Astrocyte (in vitro differentiated cells and primary cell): ENCODE results near the gene GSTM2. TPM values are rescaled to one million over a fixed set of nuclear protein-coding genes. Genes with fewer than 3 reads are reported as not detected.
"Not testable (repeated sequence)": the region's sequence is repeated elsewhere in the genome, so short reads cannot be mapped to it uniquely, and the experiment has no call there.

Source experiments
- DNase-seq: peaks from one replicate; pipeline ENCODE4 v3.0.0-alpha.2; 2010; ENCODE audit warnings: low read depth
- FAIRE-seq: peaks from 2 replicates; lab custom pipeline; 2011; peaks lifted over from hg19 to GRCh38; lab: Jason Lieb, UNC
- H2AFZ ChIP-seq: 2 replicates; pipeline ENCODE4 v1.6.0; 2012; ENCODE audit warnings: low read depth, low read length, inconsistent platforms
- H3K27ac ChIP-seq: 2 replicates; pipeline ENCODE4 v1.5.1; 2011; ENCODE audit warnings: low read depth, low read length, inconsistent platforms
- H3K27me3 ChIP-seq: 2 replicates; pipeline ENCODE4 v1.6.0; 2011; ENCODE audit warnings: low read length, inconsistent platforms; ENCODE audit not compliant: insufficient read depth
- H3K36me3 ChIP-seq: 2 replicates; pipeline ENCODE4 v1.5.1; 2011; ENCODE audit warnings: low read length, inconsistent platforms; ENCODE audit not compliant: insufficient read depth
- H3K4me1 ChIP-seq: 2 replicates; pipeline ENCODE4 v1.5.1; 2011; ENCODE audit warnings: low read length, inconsistent platforms; ENCODE audit not compliant: insufficient read depth
- H3K4me2 ChIP-seq: 2 replicates; pipeline ENCODE4 v1.6.0; 2012; ENCODE audit warnings: low read length, inconsistent platforms
- H3K4me3 ChIP-seq: 2 replicates; pipeline ENCODE4 v1.5.1; 2011; ENCODE audit warnings: low read depth, mild to moderate bottlenecking, low read length, inconsistent platforms; ENCODE audit not compliant: insufficient read depth
- H3K79me2 ChIP-seq: 2 replicates; pipeline ENCODE4 v1.6.0; 2012; ENCODE audit warnings: mild to moderate bottlenecking, low read length, inconsistent platforms; ENCODE audit not compliant: insufficient read depth
- H3K9ac ChIP-seq: 2 replicates; pipeline ENCODE4 v1.6.0; 2012; ENCODE audit warnings: mild to moderate bottlenecking, low read length, inconsistent platforms
- H3K9me3 ChIP-seq: 2 replicates; pipeline ENCODE4 v1.5.1; 2012; ENCODE audit warnings: low read depth, mild to moderate bottlenecking, low read length, inconsistent platforms; ENCODE audit not compliant: insufficient read depth
- H4K20me1 ChIP-seq: 2 replicates; pipeline ENCODE4 v1.6.0; 2012; ENCODE audit warnings: low read length, inconsistent platforms; ENCODE audit not compliant: insufficient read depth
- H3K27ac Mint-ChIP-seq: one replicate; pipeline ENCODE4 v1.8.0; 2021; ENCODE audit warnings: mild to moderate bottlenecking, mixed read lengths; ENCODE audit not compliant: unreplicated experiment
- H3K27me3 Mint-ChIP-seq: one replicate; pipeline ENCODE4 v1.8.0; 2021; ENCODE audit warnings: low read depth, mixed read lengths; ENCODE audit not compliant: unreplicated experiment
- H3K36me3 Mint-ChIP-seq: one replicate; pipeline ENCODE4 v1.8.0; 2021; ENCODE audit warnings: low read depth, mixed read lengths; ENCODE audit not compliant: unreplicated experiment
- H3K4me1 Mint-ChIP-seq: one replicate; pipeline ENCODE4 v1.8.0; 2021; ENCODE audit warnings: low read depth, mixed read lengths; ENCODE audit not compliant: unreplicated experiment
- H3K4me3 Mint-ChIP-seq: one replicate; pipeline ENCODE4 v1.8.0; 2021; ENCODE audit warnings: mild to moderate bottlenecking, moderate library complexity, mixed read lengths; ENCODE audit not compliant: unreplicated experiment
- H3K9me3 Mint-ChIP-seq: one replicate; pipeline ENCODE4 v1.8.0; 2021; ENCODE audit warnings: mild to moderate bottlenecking, mixed read lengths; ENCODE audit not compliant: unreplicated experiment
- EZH2 ChIP-seq: IDR thresholded peaks from 2 replicates; pipeline ENCODE4 v1.6.1; 2012; ENCODE audit warnings: mild to moderate bottlenecking, low read length, inconsistent platforms; ENCODE audit not compliant: insufficient read depth
- total RNA-seq: library from RNA; stranded (reverse); gene quantifications from 2 replicates; pipeline ENCODE4 v1.2.1, GENCODE V29; 2021
- TF ChIP-seq, protein P1 (sequence below): IDR thresholded peaks from 2 replicates; pipeline ENCODE4 v1.5.1; 2011; ENCODE audit warnings: low read depth, mild to moderate bottlenecking, inconsistent platforms, low read length, moderate library complexity; ENCODE audit not compliant: insufficient read depth

The GSTM2 gene
- total RNA-seq, 1 donor from 2014 or later: 13.4 TPM

DNA sequence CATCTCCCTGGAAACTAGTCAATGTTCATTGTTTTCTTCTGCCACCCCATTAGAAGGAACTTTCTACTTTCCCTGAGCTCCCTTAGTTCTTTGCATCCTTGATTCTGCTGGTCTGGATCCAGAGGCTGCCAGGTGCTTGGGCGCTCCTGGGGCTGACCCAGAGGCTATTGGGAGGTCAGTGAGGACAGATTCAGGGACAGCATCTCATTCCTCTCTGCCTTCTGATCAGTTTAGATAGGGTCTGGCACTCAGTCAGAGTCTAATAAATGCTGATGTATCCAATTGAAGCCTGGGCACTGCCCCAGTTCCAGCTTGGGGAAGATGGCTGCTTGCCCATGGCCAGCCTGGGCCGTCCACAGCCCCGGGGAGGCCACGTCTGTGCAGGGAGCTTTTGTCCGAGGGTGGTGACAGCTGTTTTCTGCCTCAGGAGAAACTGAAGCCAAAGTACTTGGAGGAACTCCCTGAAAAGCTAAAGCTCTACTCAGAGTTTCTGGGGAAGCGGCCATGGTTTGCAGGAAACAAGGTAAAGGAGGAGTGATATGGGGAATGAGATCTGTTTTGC lies 22.1 kb downstream of the GSTM2 start:
- Mint-ChIP-seq H3K27me3 (no peaks in the 10 kb centered on the region), H3K27ac (no peak overlapping the region), H3K4me3 (no peak overlapping the region), H3K9me3 (no peaks in the 10 kb centered on the region), H3K36me3 (no peaks in the 10 kb centered on the region), H3K4me1 (no peaks in the 10 kb centered on the region)
- Histone ChIP-seq H3K27me3 (no peaks in the 10 kb centered on the region), H3K4me2 (no peak overlapping the region), H3K36me3 (no peaks in the 10 kb centered on the region), H3K4me1 (peaks cover 10% of the 10 kb centered on the region), H4K20me1 (no peaks in the 10 kb centered on the region), H3K4me3 (no peak overlapping the region), H3K9ac (no peak overlapping the region), H3K9me3 (no peaks in the 10 kb centered on the region), H2AFZ (no peak overlapping the region), H3K79me2 (no peaks in the 10 kb centered on the region), H3K27ac (no peak overlapping the region)
- no peak for DNase-seq
- FAIRE-seq: no peak
- TF ChIP-seq EZH2: no peak

DNA sequence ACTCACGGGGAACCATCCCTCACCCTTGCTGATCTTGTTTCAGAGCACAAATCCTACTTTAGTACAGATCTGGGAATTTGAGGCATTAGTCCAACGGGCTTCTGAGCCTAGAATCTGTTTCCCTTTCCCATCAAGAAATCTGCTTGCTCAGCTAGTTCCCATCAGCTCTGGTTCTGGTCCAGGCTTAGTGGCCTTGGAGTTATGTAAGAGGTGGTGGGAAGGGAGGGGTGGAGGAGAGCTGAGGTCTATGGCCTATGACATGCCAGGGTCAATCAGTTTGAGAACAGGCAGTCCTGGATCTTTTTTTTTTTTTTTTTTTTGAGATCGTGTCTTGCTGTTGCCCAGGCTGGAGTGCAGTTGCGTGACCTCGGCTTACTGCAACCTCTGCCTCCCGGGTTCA lies 23.9 kb downstream of the GSTM2 start:
- no peak for TF ChIP-seq EZH2
- TF ChIP-seq, protein P1, sequence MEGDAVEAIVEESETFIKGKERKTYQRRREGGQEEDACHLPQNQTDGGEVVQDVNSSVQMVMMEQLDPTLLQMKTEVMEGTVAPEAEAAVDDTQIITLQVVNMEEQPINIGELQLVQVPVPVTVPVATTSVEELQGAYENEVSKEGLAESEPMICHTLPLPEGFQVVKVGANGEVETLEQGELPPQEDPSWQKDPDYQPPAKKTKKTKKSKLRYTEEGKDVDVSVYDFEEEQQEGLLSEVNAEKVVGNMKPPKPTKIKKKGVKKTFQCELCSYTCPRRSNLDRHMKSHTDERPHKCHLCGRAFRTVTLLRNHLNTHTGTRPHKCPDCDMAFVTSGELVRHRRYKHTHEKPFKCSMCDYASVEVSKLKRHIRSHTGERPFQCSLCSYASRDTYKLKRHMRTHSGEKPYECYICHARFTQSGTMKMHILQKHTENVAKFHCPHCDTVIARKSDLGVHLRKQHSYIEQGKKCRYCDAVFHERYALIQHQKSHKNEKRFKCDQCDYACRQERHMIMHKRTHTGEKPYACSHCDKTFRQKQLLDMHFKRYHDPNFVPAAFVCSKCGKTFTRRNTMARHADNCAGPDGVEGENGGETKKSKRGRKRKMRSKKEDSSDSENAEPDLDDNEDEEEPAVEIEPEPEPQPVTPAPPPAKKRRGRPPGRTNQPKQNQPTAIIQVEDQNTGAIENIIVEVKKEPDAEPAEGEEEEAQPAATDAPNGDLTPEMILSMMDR: no peak
- H3K4me1 ChIP-seq: peaks cover 10% of the 10 kb centered on the region
- H3K36me3 Mint-ChIP-seq: no peaks in the 10 kb centered on the region
- H3K27me3 ChIP-seq: no peaks in the 10 kb centered on the region
- no peaks in the 10 kb centered on the region for H4K20me1 ChIP-seq
- H3K9me3 Mint-ChIP-seq: no peaks in the 10 kb centered on the region
- no peaks in the 10 kb centered on the region for H3K36me3 ChIP-seq
- H3K9me3 ChIP-seq: no peaks in the 10 kb centered on the region
- H3K4me3 Mint-ChIP-seq: no peak overlapping the region
- no peaks in the 10 kb centered on the region for H3K27me3 Mint-ChIP-seq
- no peak overlapping the region for H3K9ac ChIP-seq
- no peak for DNase-seq
- no peak overlapping the region for H3K27ac ChIP-seq
- no peak overlapping the region for H3K4me2 ChIP-seq
- no peaks in the 10 kb centered on the region for H3K79me2 ChIP-seq
- H3K4me1 Mint-ChIP-seq: no peaks in the 10 kb centered on the region
- H3K4me3 ChIP-seq: no peak overlapping the region
- no peak for FAIRE-seq
- no peak overlapping the region for H2AFZ ChIP-seq
- no peak overlapping the region for H3K27ac Mint-ChIP-seq

DNA sequence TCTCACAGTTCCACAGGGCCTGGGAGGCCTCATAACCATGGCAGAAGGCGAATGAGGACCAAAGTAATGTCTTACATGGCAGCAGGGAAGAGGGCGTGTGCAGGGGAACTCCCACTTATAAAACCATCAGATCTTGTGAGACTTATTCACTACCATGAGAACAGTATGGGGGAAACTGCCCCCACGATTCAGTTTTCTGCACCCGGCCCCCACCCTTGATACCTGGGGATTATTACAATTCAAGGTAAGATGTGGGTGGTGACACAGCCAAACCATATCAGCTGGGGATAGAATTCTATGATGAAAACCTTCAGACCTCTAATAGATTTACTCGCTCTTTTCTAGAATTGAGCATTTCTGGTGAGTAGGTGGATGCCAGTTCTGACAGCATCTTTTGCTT lies 26.5 kb downstream of the GSTM2 start:
- H3K79me2 ChIP-seq, H3K27me3 ChIP-seq, H3K36me3 ChIP-seq, H2AFZ ChIP-seq, H3K27ac Mint-ChIP-seq, H3K9ac ChIP-seq, H3K27ac ChIP-seq, H3K4me2 ChIP-seq, H3K9me3 ChIP-seq, H3K36me3 Mint-ChIP-seq, H3K9me3 Mint-ChIP-seq, H3K4me3 ChIP-seq, H3K27me3 Mint-ChIP-seq, H3K4me1 Mint-ChIP-seq, H4K20me1 ChIP-seq, H3K4me1 ChIP-seq, DNase-seq, H3K4me3 Mint-ChIP-seq, FAIRE-seq: not testable (repeated sequence)

DNA sequence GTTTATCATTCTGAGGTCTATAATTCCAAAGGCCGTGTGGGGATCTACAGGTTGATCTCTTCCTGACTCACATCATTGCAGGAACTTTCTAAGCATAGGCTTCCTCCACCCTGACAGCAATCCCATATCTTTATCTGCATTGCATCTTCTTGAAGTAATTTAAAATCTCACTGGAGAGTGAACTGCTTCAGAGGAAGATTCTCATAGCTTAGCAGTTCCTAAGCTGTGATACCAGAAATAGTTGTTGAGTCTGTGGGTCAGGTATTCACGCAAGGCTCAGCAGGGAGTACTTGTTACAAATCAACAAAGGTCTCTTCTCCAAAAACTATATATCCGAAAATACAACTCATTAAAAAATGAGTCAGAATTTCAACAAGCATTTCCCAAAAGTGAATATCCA lies 27.3 kb downstream of the GSTM2 start:
- not testable (repeated sequence) for FAIRE-seq, H3K27ac Mint-ChIP-seq, H3K4me3 ChIP-seq, H3K9ac ChIP-seq, H3K27me3 Mint-ChIP-seq, DNase-seq, H3K4me3 Mint-ChIP-seq, H3K4me2 ChIP-seq, H2AFZ ChIP-seq, H3K9me3 Mint-ChIP-seq, H3K4me1 Mint-ChIP-seq, H3K79me2 ChIP-seq, H3K9me3 ChIP-seq, H3K36me3 Mint-ChIP-seq, H3K4me1 ChIP-seq, H3K27ac ChIP-seq, H4K20me1 ChIP-seq, H3K27me3 ChIP-seq, H3K36me3 ChIP-seq
